K562 (cell line): ENCODE results near the gene SULT6B1. TPM values are rescaled to one million over a fixed set of nuclear protein-coding genes. Genes with fewer than 3 reads are reported as not detected.
A peak's percentile ranks its signal among the peaks of the same experiment; 100 is the strongest.

Experiments used
- ARID3B ChIP-seq: fragments of 250-450 bp; sonication (Bioruptor Pico); IDR thresholded peaks from 2 replicates; pipeline ENCODE4 v1.4.0; 2020; ENCODE audit warnings: borderline replicate concordance
- ARID4B ChIP-seq: sonication (generic); formaldehyde crosslinking; IDR thresholded peaks from 2 replicates; pipeline ENCODE4 v1.8.0; 2022; ENCODE audit warnings: mild to moderate bottlenecking, missing genetic modification reagents
- CREB1 ChIP-seq, 2 experiments: sonication (generic) in 1 of 2; formaldehyde crosslinking in 1 of 2; IDR thresholded peaks; 2 replicates each; pipeline versions ENCODE4 v1.6.1 to v1.8.0; 2012 to 2022; ENCODE audit warnings: inconsistent platforms in 1 of 2, mild to moderate bottlenecking in 1 of 2, missing genetic modification reagents in 1 of 2, moderate library complexity in 1 of 2
- CSDE1 ChIP-seq, 2 experiments: fragments of 450-650 bp; IDR thresholded peaks; 2 replicates each; pipeline ENCODE4 v1.6.1; 2016; ENCODE audit warnings: mild to moderate bottlenecking in 1 of 2
- FOXA3 ChIP-seq, 2 experiments: fragments of 450-650 bp in 1 of 2; sonication (generic) in 1 of 2; formaldehyde crosslinking; IDR thresholded peaks in 1 of 2; conservative IDR thresholded peaks in 1 of 2; 2 replicates each; pipeline versions ENCODE4 v1.4.0 to v1.8.0; 2020 to 2022; ENCODE audit warnings: mild to moderate bottlenecking in 2 of 2, missing genetic modification reagents in 1 of 2
- FOXO4 ChIP-seq: fragments of 450-650 bp; formaldehyde crosslinking; IDR thresholded peaks from 2 replicates; pipeline ENCODE4 v1.4.0; 2020; ENCODE audit warnings: mild to moderate bottlenecking, moderate library complexity
- GTF2A2 ChIP-seq: IDR thresholded peaks from 2 replicates; pipeline ENCODE4 v1.6.1; 2016; ENCODE audit warnings: mild to moderate bottlenecking, missing genetic modification characterization, missing compliant biosample characterization
- MTA3 ChIP-seq: fragments of 450-650 bp; formaldehyde crosslinking; IDR thresholded peaks from 2 replicates; pipeline ENCODE4 v1.6.1; 2017; ENCODE audit warnings: mild to moderate bottlenecking, borderline replicate concordance
- NCOR1 ChIP-seq: fragments of 450-650 bp; IDR thresholded peaks from 2 replicates; pipeline ENCODE4 v1.6.1; 2016; ENCODE audit warnings: mild to moderate bottlenecking, moderate library complexity
- RNF2 ChIP-seq: sonication (generic); IDR thresholded peaks from 2 replicates; pipeline ENCODE4 v1.6.1; 2016
- SRSF7 ChIP-seq: fragments of 200-400 bp; formaldehyde crosslinking; optimal IDR thresholded peaks from 2 replicates; pipeline ENCODE3; 2017; ENCODE audit warnings: mild to moderate bottlenecking, low read depth, low read length
- TAF1 ChIP-seq: IDR thresholded peaks from 2 replicates; pipeline ENCODE4 v1.6.1; 2011; ENCODE audit warnings: mild to moderate bottlenecking, low read length, moderate library complexity; ENCODE audit not compliant: insufficient read depth, control insufficient read depth, severe bottlenecking; ENCODE audit errors: extremely low read depth
- WHSC1 ChIP-seq: IDR thresholded peaks from one replicate; pipeline ENCODE4 v1.6.1; 2012; ENCODE audit warnings: low read length, control low read depth, inconsistent platforms
- YY1 ChIP-seq, 3 experiments: IDR thresholded peaks; 2 replicates each; pipeline ENCODE4 v1.6.1; 2011; ENCODE audit warnings: low read length in 2 of 3, mild to moderate bottlenecking in 2 of 3, moderate library complexity in 2 of 3, borderline replicate concordance in 1 of 3, control low read depth in 1 of 3, low read depth in 1 of 3; ENCODE audit not compliant: insufficient read depth in 3 of 3, insufficient replicate concordance in 2 of 3, control insufficient read depth in 1 of 3, insufficient read length in 1 of 3; ENCODE audit errors: extremely low read depth in 1 of 3
- ZNF41 ChIP-seq: fragments of 250-450 bp; sonication (Bioruptor Pico); conservative IDR thresholded peaks from 2 replicates; pipeline ENCODE4 v1.4.0; 2020; ENCODE audit warnings: mild to moderate bottlenecking
- ZNF696 ChIP-seq: fragments of 250-450 bp; sonication (Bioruptor Pico); conservative IDR thresholded peaks from 2 replicates; pipeline ENCODE4 v1.4.0; 2020; ENCODE audit warnings: mild to moderate bottlenecking, moderate library complexity
- polyA plus RNA-seq, 8 experiments: library from polyadenylated mRNA; depleted of rRNA in 4 of 8; stranded (reverse) in 5 of 8; unstranded in 3 of 8; fragments of >200 nt; fragmentation: Nextera tagmentation in 2 of 8; fragmentation: Illumina TruSeq in 1 of 8; extraction: Ambion mirVana in 2 of 8; extraction: Trizol in 1 of 8; gene quantifications; 2 replicates each; pipeline versions ENCODE4 v1.2.1 to v1.2.3, GENCODE V29; 2011 to 2014; ENCODE audit warnings: inconsistent platforms in 1 of 8, missing spikeins in 1 of 8
- total RNA-seq, 7 experiments: library from RNA; depleted of rRNA in 6 of 7; stranded (reverse); fragments of >200 nt in 6 of 7; fragmentation: Illumina TruSeq in 2 of 7; extraction: Trizol in 2 of 7; gene quantifications; 2 replicates each; pipeline versions ENCODE4 v1.2.1 to v1.2.3, GENCODE V29; 2011 to 2021; ENCODE audit warnings: low replicate concordance in 1 of 7
- TF ChIP-seq, protein P1 (sequence below), 2 experiments: fragments of 250-450 bp in 1 of 2; fragments of 450-650 bp in 1 of 2; sonication (Bioruptor Pico) in 1 of 2; IDR thresholded peaks; 2 replicates each; pipeline versions ENCODE4 v1.6.1 to v1.8.0; 2016 to 2021; ENCODE audit warnings: mild to moderate bottlenecking in 2 of 2, moderate library complexity in 2 of 2, missing compliant biosample characterization in 1 of 2, missing genetic modification characterization in 1 of 2

Gene SULT6B1
- total and polyA plus RNA-seq, 9 of the 15 experiments (the other 6 are each of a cell fraction or from before 2014, with no cell fraction given), result not detected

DNA sequence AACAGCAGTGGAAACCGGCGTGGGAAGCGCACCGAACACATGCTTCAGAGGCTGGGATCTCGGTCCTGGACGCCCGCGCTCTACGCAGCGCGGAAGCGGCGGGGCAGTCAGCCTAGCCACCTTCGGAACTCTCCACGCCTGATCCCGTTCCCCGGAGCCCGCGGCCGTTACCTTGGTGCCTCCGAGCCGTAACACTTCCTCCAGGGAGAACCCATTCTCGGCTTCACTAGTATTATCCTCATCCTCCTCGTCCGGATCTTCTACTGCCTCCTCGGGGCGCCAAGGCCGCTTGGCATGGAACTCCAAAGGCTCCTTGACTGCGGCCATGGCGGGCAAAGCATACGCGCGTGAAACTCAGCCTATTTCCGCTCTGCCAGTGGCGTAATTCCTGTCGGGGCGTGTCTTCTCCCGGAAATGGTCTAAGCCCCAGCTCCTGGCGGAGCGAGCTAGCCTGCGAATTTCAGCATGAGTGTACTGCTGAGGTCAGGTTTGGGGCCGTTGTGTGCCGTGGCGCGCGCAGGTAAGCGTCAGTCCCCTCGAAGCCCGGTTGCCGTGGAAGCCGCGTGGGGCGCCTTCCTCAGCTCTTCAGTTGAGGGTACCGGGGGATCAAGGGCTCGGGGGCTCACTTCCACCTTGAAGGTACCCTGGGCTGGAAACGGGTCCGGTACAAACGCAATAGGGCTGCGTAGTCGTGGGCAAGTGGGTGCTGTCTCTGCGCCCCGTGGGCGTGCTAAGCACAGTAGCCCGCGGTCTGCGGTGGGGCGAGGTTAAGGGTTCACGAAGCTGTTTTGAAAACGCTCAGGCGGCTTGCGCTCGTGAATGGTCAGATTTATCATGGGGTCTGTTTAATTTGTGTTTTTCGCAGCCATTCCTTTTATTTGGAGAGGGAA, 43.0 kb upstream of the SULT6B1 start, which contains the start of the genes CEBPZ and NDUFAF7 (continued):
- TF ChIP-seq TAF1 (peak; percentile 91), RNF2 (peak; percentile 46; the same call in 1 of the 2 replicates), SRSF7 (no peak), ARID4B (peak; percentile 76), NCOR1 (no peak), ZNF696 (no peak), CREB1 (IDR thresholded peaks at IDR 0.05) (peak; percentile 89), CREB1 (CRISPR knock-in tag; IDR thresholded peaks at IDR 0.05) (peak; percentile 80; the same call in 1 of the 2 replicates), FOXA3 (CRISPR knock-in tag; conservative IDR thresholded peaks at IDR 0.05 in 1 of 2, IDR thresholded peaks at IDR 0.05 in 1 of 2) (0 out of 4 replicates have a peak, but pooled peaks of 1 of the 2 experiments have one; percentile 39), GTF2A2 (tag) (no peak), YY1 (IDR thresholded peaks at IDR 0.05; ENCODE audit: borderline replicate concordance in 1 of 3, control insufficient read depth in 1 of 3, extremely low read depth in 1 of 3, insufficient read depth in 3 of 3, insufficient read length in 1 of 3, insufficient replicate concordance in 2 of 3, low read depth in 1 of 3, low read length in 2 of 3) (peak; percentile 50 to 96 (median 88)), MTA3 (peak; percentile 65; the same call in 1 of the 2 replicates), WHSC1 (no peak), ZNF41 (CRISPR knock-in tag) (no peak), ARID3B (CRISPR knock-in tag) (no peak), CSDE1 (IDR thresholded peaks at IDR 0.05) (no peak), FOXO4 (CRISPR knock-in tag) (no peak)
- TF ChIP-seq, protein P1, sequence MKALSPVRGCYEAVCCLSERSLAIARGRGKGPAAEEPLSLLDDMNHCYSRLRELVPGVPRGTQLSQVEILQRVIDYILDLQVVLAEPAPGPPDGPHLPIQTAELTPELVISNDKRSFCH (CRISPR knock-in tag; IDR thresholded peaks at IDR 0.05), result no peak
- TF ChIP-seq, protein P1 (tag; IDR thresholded peaks at IDR 0.05), result peak; percentile 14; the same call in 1 of the 2 replicates
